Measurements from ENCODE around the gene SAMD4A.

Gene SAMD4A

GRCh38 chr14:54809767-54810166, 242.8 kb downstream of the SAMD4A start:
- no peak for DNase-seq

DNA sequence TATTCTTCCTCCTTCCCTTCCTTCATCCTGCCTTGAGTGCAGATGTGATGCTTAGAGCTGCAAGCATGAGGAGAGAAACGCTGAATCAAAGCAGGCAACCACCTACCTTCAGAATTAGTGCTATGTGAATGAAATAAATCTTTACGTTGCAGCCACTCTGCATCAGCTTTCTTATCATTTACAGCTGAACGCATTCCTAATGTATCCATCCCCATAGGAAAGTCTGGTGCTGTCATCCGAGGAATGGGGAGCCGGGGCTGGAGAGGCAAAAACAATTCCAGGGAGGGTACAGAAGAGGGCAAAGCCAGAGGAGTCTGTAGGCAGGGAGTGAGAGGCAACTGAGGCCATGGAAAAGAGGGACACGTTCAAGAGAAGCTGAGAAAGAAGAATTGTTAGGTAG, 245.7 kb downstream of the SAMD4A start:
- no peak for DNase-seq

GRCh38 chr14:54813081-54813480, 246.2 kb downstream of the SAMD4A start:
- no peak for DNase-seq

- DNase-seq, result no peak
Observed at GRCh38 chr14:54814076-54814475, 247.1 kb downstream of the SAMD4A start.

- peak; percentile 21 for DNase-seq
Observed at GRCh38 chr14:54815016-54815415, 248.1 kb downstream of the SAMD4A start.

DNA sequence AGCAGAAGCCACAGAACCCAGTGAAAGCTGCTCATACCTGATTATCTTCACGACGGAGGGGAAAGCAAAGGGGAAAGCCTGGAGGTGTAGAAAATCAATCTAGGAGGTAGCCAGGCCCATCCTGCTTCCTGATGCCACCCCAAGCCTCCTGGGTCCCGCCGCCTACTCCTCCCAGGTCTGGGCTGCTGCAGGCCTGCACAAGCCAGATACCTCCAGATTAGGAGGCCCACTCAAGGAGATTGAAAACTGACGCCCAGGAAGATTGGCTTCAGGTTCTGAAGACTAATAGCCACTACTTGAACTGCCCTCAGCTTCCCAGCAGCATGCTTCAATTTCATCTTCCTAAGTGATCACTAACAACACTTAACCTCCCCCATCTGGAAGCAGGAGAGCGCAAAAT, 248.6 kb downstream of the SAMD4A start:
- DNase-seq, result peak; percentile 57

DNA sequence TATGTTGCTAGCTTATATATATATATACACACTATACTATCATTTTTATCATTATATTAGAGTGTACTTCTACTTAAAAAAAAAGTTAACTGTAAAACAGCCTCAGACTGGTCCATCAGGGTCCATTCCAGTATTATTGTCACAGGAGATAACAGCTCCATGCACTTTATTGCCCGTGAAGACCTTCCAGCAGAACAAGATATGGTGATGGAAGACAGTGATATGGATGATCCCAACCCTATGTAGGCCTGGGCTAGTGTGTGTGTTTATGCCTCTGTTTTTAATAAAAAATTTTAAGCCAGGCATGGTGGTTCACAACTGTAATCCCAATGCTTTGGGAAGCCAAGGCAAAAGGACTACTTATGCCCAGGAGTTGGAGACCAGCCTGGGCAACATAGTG, 249.5 kb downstream of the SAMD4A start:
- DNase-seq, result no peak

- DNase-seq, result no peak
Observed at GRCh38 chr14:54817506-54817905, 250.6 kb downstream of the SAMD4A start.

- DNase-seq, result peak; percentile 91
Observed at GRCh38 chr14:54818201-54819133, 251.5 kb downstream of the SAMD4A start.

GRCh38 chr14:54822685-54823084, 255.8 kb downstream of the SAMD4A start:
- no peak for DNase-seq

- DNase-seq, result no peak
Observed at GRCh38 chr14:54823757-54824549, 257.0 kb downstream of the SAMD4A start.

- DNase-seq, result no peak
Observed at GRCh38 chr14:54828037-54828436, 261.1 kb downstream of the SAMD4A start.

DNA sequence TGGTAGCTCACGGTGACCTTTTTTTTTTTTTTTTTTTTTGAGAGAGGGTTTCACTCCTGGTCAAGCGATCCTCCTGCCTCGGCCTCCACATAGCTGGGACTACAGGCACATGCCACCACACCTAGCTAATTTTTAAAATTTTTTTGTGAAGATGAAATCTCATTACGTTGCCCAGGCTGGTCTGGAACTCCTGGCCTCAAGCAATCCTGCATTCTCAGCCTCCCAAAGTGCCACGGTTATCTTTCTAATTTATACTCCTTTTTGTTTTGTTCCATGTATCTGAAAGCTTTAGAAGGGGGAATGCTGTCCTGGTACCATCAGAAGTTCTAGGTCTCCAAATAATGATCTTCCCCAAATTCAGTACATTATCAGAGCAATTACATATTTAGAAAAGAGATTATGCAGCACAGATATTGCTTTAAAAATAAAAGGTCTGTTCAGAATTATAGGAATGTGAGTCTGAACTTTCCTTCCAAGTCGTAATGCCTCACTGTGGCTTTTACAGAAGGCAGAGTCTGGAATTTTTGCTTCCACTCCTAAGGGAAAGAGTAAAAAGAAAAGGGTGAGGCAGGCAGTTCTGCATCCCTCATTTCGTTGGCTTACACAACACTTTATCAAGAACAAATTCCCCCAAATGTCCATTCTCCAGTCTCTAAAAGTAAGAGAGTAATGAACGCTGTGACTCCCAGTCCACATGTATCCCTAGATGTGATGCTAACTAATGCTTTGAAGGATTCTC, 262.7 kb downstream of the SAMD4A start:
- DNase-seq, result no peak

DNA sequence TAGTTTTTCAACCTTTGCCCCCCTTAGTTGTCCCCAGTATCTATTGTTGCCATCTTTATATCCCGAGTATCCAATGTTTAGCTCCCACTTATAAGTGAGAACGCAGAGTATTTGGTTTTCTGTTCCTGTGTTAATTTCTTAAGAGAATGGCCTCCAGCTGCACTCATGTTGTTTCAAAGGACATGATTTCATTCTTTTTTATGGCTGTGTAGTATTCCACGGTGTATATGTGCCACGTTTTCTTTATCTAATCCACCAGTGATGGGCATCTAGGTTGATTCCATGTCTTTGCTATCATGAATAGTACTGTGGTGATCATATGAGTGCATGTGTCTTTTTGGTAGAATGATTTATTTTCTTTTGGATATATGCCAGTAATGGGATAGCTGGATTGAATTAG, 263.7 kb downstream of the SAMD4A start:
- no peak for DNase-seq

DNA sequence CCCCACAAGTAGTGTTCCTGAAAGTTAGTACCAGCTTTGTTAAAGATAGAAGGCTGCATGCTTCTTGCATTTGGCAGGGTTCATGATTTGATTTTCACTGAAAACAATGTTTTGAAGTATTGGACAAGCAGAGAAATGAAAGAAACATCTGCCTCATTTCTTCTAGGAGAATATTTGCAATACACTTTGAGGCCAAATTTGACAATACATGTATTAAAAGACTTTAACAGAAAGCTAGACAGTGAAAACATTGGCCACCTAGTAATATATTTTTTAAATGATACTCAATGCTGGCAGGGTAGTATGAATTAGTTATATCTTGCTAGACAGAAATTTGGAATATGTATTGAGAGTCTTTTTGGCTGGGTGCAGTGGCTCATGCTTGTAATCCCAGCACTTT, 267.2 kb downstream of the SAMD4A start:
- no peak for DNase-seq

GRCh38 chr14:54834727-54835126, 267.8 kb downstream of the SAMD4A start:
- no peak for DNase-seq

GRCh38 chr14:54836231-54836630, 269.3 kb downstream of the SAMD4A start:
- no peak for DNase-seq

DNA sequence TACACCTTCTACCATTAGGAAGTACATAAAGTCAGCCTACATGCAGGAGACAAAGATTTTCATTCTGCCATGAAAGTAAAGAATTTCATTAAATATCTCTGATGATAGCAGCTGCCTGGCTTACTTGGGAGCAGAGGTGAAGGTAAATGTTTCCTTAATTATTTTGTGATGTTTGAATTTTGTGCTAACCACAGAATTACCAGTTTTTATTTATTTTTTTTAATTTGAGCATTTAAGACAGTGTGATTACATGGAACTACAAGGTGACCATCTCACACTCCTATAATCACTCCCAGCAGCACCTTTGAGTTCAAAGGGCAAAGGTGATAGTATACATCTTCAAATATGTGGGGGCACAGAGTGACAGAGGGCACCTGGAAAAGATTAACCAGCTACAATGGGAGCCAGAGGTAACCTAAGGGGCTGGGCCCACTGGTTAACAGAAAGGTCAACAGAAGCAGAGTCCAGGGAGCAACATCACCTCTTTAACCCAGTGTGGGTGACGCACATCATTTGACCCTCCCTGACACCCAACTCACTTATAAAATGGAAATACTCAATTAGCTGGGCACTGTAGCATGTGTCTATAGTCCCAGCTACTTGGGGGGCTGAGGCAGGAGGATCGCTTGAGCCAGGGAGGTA, 270.7 kb downstream of the SAMD4A start:
- DNase-seq, result no peak

DNA sequence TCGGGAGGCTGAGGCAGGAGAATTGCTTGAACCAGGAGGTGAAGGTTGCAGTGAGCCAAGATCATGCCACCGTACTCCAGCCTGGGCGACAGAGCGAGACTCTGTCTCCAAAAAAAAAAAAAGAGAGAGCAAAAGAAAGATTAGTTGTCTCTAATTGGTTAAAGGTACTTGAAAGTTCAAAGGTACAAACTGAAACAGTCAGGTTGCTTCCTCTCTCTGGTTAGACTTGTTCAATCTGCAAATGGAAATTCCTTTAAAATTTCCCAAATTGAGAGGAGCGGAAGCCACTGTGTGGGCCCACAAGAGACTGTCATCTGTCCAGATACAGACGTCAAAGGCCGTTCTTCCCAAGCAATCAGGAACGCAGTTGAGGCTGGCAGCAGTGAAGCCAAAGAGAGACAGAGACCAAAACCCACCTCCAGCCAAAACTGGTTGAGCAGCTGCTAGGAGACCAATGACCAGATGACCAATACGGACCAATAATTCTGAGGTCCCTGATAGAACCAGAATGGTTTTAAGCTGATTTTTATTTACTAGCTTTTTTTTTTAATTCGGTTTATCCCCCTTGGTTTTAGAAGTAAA, 272.1 kb downstream of the SAMD4A start:
- no peak for DNase-seq

GRCh38 chr14:54839701-54840119, 272.8 kb downstream of the SAMD4A start:
- no peak for DNase-seq

DNA sequence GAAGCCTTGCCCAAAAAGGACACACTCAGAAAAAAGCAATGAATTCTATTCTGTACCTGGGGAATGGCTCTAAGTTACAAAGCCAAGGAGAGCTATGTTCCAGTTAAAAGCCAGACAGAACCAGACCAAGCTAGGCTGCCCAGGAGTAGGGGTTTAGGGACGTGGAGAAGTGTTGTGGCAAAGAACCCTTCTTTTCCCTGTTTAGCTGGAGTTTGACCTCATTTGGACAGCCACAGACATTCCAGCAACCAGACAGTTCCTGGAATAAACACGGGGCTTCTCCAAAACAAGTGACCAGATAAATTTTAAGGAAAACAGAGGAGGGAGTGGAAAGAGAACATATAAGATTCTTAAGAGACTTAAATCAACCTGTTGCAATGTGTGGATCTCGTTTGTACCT, 273.4 kb downstream of the SAMD4A start:
- no peak for DNase-seq

GRCh38 chr14:54840798-54841197, 273.9 kb downstream of the SAMD4A start:
- no peak for DNase-seq
